ENCODE results near the gene C2CD4D. TPM values are rescaled to one million over a fixed set of nuclear protein-coding genes. Genes with fewer than 3 reads are reported as not detected.

Gene C2CD4D
- total RNA-seq, 1 experiment from 2014 or later = 1.2 TPM

GRCh38 chr1:151809290-151809984 lies 30.2 kb downstream of the C2CD4D start:
- in situ Hi-C loops (cut with HindIII; ENCODE audit: low pct_unique_long_range_greater_than_20kb, low sequenced_read_pairs) (no loop called here), intact Hi-C loops (cut with micrococcal nuclease; ENCODE audit: unreplicated experiment) (no loop called here)
- TF ChIP-seq TCF7L2 (IDR thresholded peaks at IDR 0.05; ENCODE audit: low read depth, low read length) (no peak), POLR2AphosphoS5 (IDR thresholded peaks at IDR 0.05; ENCODE audit: low read depth, low read length) (no peak), REST (IDR thresholded peaks at IDR 0.05; ENCODE audit: insufficient read depth in 1 of 2, low read depth in 2 of 2, low read length in 1 of 2) (no peak), SIN3A (IDR thresholded peaks at IDR 0.05; ENCODE audit: borderline replicate concordance, insufficient read depth, low read depth, low read length) (no peak)
- TF ChIP-seq, protein P1, sequence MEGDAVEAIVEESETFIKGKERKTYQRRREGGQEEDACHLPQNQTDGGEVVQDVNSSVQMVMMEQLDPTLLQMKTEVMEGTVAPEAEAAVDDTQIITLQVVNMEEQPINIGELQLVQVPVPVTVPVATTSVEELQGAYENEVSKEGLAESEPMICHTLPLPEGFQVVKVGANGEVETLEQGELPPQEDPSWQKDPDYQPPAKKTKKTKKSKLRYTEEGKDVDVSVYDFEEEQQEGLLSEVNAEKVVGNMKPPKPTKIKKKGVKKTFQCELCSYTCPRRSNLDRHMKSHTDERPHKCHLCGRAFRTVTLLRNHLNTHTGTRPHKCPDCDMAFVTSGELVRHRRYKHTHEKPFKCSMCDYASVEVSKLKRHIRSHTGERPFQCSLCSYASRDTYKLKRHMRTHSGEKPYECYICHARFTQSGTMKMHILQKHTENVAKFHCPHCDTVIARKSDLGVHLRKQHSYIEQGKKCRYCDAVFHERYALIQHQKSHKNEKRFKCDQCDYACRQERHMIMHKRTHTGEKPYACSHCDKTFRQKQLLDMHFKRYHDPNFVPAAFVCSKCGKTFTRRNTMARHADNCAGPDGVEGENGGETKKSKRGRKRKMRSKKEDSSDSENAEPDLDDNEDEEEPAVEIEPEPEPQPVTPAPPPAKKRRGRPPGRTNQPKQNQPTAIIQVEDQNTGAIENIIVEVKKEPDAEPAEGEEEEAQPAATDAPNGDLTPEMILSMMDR (IDR thresholded peaks at IDR 0.05) = no peak
- Histone ChIP-seq H3K36me3 (ENCODE audit: control insufficient read depth, insufficient read depth, low read length) (no peaks in the 10 kb centered on the region), H3K4me1 (ENCODE audit: control insufficient read depth, insufficient read depth, low read length) (peaks cover 3% of the 10 kb centered on the region), H3K27ac (ENCODE audit: low read length) (no peak overlapping the region), H3K9me3 (ENCODE audit: control insufficient read depth, insufficient read depth, low read depth, low read length) (no peaks in the 10 kb centered on the region), H3K4me3 (ENCODE audit: low read depth in 2 of 2, low read length in 2 of 2) (no peak overlapping the region), H3K27me3 (ENCODE audit: control insufficient read depth, insufficient read depth, low read length) (no peaks in the 10 kb centered on the region)
- BruUV-seq (replicated peaks) = no TSS peak
- ATAC-seq = no peak
- ChIA-PET POLR2A (no interaction called here), CTCF (no interaction called here)
- no peak for DNase-seq (ENCODE audit: low read depth, low spot score)

GRCh38 chr1:151807766-151808165 lies 31.9 kb downstream of the C2CD4D start:
- BruUV-seq (replicated peaks) = no TSS peak
- Histone ChIP-seq H3K4me1 (ENCODE audit: control insufficient read depth, insufficient read depth, low read length) (peaks cover 3% of the 10 kb centered on the region), H3K27ac (ENCODE audit: low read length) (no peak overlapping the region), H3K9me3 (ENCODE audit: control insufficient read depth, insufficient read depth, low read depth, low read length) (no peaks in the 10 kb centered on the region), H3K27me3 (ENCODE audit: control insufficient read depth, insufficient read depth, low read length) (no peaks in the 10 kb centered on the region), H3K36me3 (ENCODE audit: control insufficient read depth, insufficient read depth, low read length) (no peaks in the 10 kb centered on the region), H3K4me3 (ENCODE audit: low read depth in 2 of 2, low read length in 2 of 2) (no peak overlapping the region)
- intact Hi-C loops (cut with micrococcal nuclease; ENCODE audit: unreplicated experiment) (no loop called here), in situ Hi-C loops (cut with HindIII; ENCODE audit: low pct_unique_long_range_greater_than_20kb, low sequenced_read_pairs) (no loop called here)
- no peak for ATAC-seq
- TF ChIP-seq, protein P1 (IDR thresholded peaks at IDR 0.05) = no peak
- TF ChIP-seq TCF7L2 (IDR thresholded peaks at IDR 0.05; ENCODE audit: low read depth, low read length) (no peak), POLR2AphosphoS5 (IDR thresholded peaks at IDR 0.05; ENCODE audit: low read depth, low read length) (no peak), REST (IDR thresholded peaks at IDR 0.05; ENCODE audit: insufficient read depth in 1 of 2, low read depth in 2 of 2, low read length in 1 of 2) (no peak), SIN3A (IDR thresholded peaks at IDR 0.05; ENCODE audit: borderline replicate concordance, insufficient read depth, low read depth, low read length) (no peak)
- CTCF ChIA-PET = no interaction called here
- DNase-seq (ENCODE audit: low read depth, low spot score) = no peak
- POLR2A ChIA-PET = no interaction called here

Data from Panc1 (cell line).